ENCODE results near the gene PTMS. TPM values are rescaled to one million over a fixed set of nuclear protein-coding genes. Genes with fewer than 3 reads are reported as not detected.

PTMS gene
- total and polyA plus RNA-seq, 2 of the 13 experiments (the other 11 are each of a cell fraction or from before 2014, with no cell fraction given) = 40.5 to 82.4 TPM

DNA sequence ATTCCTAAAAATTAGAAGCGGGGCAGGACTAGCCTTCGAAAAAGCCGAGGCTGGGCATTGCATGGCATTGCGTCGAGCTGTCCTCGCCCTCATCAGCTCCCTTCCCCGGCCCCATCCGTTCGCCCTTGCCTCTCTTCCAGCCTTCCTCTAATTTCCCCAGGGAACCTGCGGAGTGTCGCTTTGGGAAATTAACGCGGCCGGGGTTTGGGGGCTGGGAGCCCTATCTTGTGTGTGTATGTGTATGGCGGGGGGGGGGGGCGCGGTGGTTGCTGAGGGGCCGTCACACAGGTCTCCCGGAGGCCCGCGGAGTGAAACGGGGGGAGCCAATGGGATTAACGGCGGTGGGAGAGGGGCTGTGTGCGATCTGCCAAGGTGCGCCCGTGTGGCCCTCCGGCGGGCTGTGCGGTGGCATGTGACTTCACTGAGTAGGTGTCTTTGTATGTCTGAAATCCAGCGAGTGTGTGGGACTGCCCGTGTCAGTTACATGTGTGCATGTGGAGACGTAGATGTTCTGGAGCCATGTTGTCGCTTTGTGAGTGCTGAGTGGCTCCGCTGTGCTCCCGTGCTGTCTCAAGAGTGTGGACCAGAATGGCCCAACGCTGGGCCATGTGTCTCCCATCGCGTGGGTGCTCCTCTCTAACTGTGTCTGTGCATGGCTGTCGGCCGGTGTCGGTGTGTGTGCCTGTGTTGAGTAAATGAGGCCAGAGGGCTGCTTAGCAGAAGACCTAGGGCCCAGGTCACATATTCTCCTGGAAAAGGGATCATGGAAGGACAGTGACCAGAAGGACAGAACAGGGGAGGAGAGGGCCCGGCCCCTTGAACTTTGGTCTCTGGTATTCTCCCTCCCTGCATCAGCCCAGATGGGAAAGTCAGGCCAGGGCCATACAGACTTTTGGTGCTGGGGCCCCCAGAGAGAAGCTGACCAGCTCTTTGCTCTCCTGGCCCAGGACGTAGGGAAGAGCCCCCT lies 1.5 kb downstream of the PTMS start (continued):
- TF ChIP-seq ZNF430 (CRISPR knock-in tag; IDR thresholded peaks at IDR 0.05) (no peak), ZNF703 (CRISPR knock-in tag; IDR thresholded peaks at IDR 0.05; ENCODE audit: borderline replicate concordance) (no peak), POLR2AphosphoS5 (IDR thresholded peaks at IDR 0.05; ENCODE audit: low read depth, low read length) (peak; percentile 80), NR2F2 (IDR thresholded peaks at IDR 0.05; ENCODE audit: borderline replicate concordance, low read depth) (no peak; the same call in 1 of the 2 replicates), POLR2AphosphoS2 (IDR thresholded peaks at IDR 0.05; ENCODE audit: low read depth, low read length) (no peak), ZNF607 (CRISPR knock-in tag; IDR thresholded peaks at IDR 0.05; ENCODE audit: borderline replicate concordance) (no peak; the same call in 1 of the 2 replicates), RBM22 (optimal IDR thresholded peaks at IDR 0.05; ENCODE audit: low read length) (no peak), NR2F1 (CRISPR knock-in tag; IDR thresholded peaks at IDR 0.05) (peak in 1 of 2 experiments; percentile 25; a peak in 1 of 4 replicates), ZNF563 (CRISPR knock-in tag; IDR thresholded peaks at IDR 0.05) (no peak; the same call in 1 of the 2 replicates), ZNF546 (CRISPR knock-in tag; conservative IDR thresholded peaks at IDR 0.05) (no peak), HNRNPUL1 (IDR thresholded peaks at IDR 0.05; ENCODE audit: low read depth, low read length) (no peak), ZNF713 (CRISPR knock-in tag; IDR thresholded peaks at IDR 0.05) (no peak), ZNF296 (CRISPR knock-in tag; conservative IDR thresholded peaks at IDR 0.05) (no peak; the same call in 1 of the 2 replicates), SOX6 (IDR thresholded peaks at IDR 0.05) (no peak), SOX6 (CRISPR knock-in tag; IDR thresholded peaks at IDR 0.05) (peak; percentile 67), ZBTB20 (CRISPR knock-in tag; IDR thresholded peaks at IDR 0.05; ENCODE audit: borderline replicate concordance, low read depth) (no peak), SALL2 (CRISPR knock-in tag; IDR thresholded peaks at IDR 0.05) (no peak), SNAPC2 (CRISPR knock-in tag; IDR thresholded peaks at IDR 0.05) (no peak), ZNF766 (CRISPR knock-in tag; IDR thresholded peaks at IDR 0.05; ENCODE audit: borderline replicate concordance) (no peak), ARNTL (CRISPR knock-in tag; IDR thresholded peaks at IDR 0.05) (no peak), ZNF605 (CRISPR knock-in tag; IDR thresholded peaks at IDR 0.05) (peak; percentile 31; the same call in 1 of the 2 replicates), MTF2 (CRISPR knock-in tag; IDR thresholded peaks at IDR 0.05; ENCODE audit: borderline replicate concordance) (no peak), ATF1 (CRISPR knock-in tag; IDR thresholded peaks at IDR 0.05) (no peak), ZNF572 (CRISPR knock-in tag; IDR thresholded peaks at IDR 0.05) (no peak)
- TF ChIP-seq, protein P1, sequence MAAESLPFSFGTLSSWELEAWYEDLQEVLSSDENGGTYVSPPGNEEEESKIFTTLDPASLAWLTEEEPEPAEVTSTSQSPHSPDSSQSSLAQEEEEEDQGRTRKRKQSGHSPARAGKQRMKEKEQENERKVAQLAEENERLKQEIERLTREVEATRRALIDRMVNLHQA (CRISPR knock-in tag; IDR thresholded peaks at IDR 0.05) = no peak
- TF ChIP-seq, protein P2, sequence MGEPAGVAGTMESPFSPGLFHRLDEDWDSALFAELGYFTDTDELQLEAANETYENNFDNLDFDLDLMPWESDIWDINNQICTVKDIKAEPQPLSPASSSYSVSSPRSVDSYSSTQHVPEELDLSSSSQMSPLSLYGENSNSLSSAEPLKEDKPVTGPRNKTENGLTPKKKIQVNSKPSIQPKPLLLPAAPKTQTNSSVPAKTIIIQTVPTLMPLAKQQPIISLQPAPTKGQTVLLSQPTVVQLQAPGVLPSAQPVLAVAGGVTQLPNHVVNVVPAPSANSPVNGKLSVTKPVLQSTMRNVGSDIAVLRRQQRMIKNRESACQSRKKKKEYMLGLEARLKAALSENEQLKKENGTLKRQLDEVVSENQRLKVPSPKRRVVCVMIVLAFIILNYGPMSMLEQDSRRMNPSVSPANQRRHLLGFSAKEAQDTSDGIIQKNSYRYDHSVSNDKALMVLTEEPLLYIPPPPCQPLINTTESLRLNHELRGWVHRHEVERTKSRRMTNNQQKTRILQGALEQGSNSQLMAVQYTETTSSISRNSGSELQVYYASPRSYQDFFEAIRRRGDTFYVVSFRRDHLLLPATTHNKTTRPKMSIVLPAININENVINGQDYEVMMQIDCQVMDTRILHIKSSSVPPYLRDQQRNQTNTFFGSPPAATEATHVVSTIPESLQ (CRISPR knock-in tag; conservative IDR thresholded peaks at IDR 0.05) = no peak; the same call in 1 of the 2 replicates
- TF ChIP-seq, protein P3, sequence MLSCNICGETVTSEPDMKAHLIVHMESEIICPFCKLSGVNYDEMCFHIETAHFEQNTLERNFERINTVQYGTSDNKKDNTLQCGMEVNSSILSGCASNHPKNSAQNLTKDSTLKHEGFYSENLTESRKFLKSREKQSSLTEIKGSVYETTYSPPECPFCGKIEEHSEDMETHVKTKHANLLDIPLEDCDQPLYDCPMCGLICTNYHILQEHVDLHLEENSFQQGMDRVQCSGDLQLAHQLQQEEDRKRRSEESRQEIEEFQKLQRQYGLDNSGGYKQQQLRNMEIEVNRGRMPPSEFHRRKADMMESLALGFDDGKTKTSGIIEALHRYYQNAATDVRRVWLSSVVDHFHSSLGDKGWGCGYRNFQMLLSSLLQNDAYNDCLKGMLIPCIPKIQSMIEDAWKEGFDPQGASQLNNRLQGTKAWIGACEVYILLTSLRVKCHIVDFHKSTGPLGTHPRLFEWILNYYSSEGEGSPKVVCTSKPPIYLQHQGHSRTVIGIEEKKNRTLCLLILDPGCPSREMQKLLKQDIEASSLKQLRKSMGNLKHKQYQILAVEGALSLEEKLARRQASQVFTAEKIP (CRISPR knock-in tag; IDR thresholded peaks at IDR 0.05; ENCODE audit: borderline replicate concordance) = no peak

Data from HepG2 (cell line).